ENCODE results near the gene NR1D1. TPM values are rescaled to one million over a fixed set of nuclear protein-coding genes. Genes with fewer than 3 reads are reported as not detected.

NR1D1 gene
- total RNA-seq, 1 donor = 1.7 TPM

- no peak for DNase-seq (ENCODE audit: low read depth)
- no peak for TF ChIP-seq CTCF (IDR thresholded peaks at IDR 0.05; ENCODE audit: insufficient read depth, low read depth, low read length)
Measured at GRCh38 chr17:40061609-40062038, 38.8 kb downstream of the NR1D1 start.

DNA sequence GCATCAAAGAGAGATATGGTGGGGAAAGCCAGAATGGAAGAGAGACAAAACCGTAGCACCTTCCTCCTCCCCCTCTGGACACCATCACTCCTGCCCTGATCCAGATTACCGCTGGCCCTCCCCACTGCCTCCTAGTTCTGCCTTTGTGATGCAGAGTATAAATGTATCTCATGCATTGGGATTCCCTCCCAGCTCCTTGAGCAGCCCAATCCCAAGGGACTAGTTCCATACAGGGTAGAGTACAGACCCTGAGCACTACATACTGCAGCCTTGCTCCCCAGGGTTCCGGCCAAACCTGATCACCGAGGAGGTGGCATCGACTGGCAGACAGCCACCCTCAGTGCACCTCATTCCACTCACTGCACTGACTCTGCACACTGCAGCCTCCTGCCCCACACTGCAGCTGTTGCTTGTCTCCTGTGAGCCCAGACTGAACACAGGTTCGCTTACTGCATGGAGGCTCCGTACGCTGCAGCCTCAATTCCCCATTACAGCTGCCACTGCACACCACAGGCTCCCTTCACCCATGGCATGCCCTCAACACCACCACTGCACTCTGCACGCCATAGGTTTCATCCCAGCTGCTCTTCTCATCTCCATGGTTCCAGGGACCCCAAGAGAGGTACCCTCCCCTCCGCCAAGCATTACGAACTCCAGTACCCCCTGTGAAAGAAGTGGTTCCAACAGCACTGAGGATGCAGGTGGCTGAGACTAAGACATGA lies 39.3 kb downstream of the NR1D1 start:
- no peak for DNase-seq (ENCODE audit: low read depth)
- H3K4me3 ChIP-seq (ENCODE audit: low read depth, low read length) = no peak overlapping the region
- no peak for TF ChIP-seq CTCF (IDR thresholded peaks at IDR 0.05; ENCODE audit: insufficient read depth, low read depth, low read length)

More at GRCh38 chr17:40061609-40062038, 38.8 kb downstream of the NR1D1 start:
- no peak overlapping the region for H3K4me3 ChIP-seq (ENCODE audit: low read depth, low read length)

DNA sequence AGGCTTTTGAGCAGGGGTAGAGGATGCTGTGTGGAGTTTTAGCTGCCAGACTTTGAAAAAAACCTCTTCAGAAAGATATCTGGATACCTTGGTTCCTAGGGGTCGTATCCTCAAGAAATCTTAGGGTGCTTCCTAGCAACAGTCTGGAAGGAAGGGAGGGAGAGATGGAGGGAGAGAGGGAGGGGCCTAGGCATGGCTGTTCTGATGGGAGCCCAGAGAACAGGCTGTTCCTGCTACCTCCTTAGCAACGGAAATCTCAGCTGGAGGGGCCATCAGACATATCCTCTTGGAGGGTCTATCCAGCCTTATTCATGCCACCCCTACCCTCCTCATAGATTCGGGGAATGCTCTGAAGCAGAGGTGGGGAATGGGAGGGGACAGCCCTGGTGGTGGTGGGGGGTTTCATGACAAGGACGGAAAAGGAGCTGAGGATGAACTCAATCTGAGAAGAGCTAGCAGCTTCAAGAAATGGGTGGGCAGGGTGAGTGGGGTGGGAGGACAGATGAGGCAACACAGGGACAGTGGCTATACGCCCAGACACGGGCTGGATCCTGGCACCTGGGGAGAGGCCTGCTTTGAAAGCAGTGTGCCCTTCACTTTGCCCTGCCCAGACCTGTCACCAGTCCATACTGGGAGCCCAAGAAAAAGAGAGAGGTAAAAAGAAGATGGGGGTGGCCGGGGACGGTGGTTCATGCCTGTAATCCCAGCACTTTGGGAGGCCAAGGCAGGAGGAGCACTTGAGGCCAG lies 40.5 kb downstream of the NR1D1 start:
- DNase-seq (ENCODE audit: low read depth) = no peak
- H3K4me3 ChIP-seq (ENCODE audit: low read depth, low read length) = no peak overlapping the region
- no peak for TF ChIP-seq CTCF (IDR thresholded peaks at IDR 0.05; ENCODE audit: insufficient read depth, low read depth, low read length)

GRCh38 chr17:40058865-40059264 lies 41.5 kb downstream of the NR1D1 start:
- no peak overlapping the region for H3K4me3 ChIP-seq (ENCODE audit: low read depth, low read length)
- DNase-seq (ENCODE audit: low read depth) = no peak
- TF ChIP-seq CTCF (IDR thresholded peaks at IDR 0.05; ENCODE audit: insufficient read depth, low read depth, low read length) = no peak

DNA sequence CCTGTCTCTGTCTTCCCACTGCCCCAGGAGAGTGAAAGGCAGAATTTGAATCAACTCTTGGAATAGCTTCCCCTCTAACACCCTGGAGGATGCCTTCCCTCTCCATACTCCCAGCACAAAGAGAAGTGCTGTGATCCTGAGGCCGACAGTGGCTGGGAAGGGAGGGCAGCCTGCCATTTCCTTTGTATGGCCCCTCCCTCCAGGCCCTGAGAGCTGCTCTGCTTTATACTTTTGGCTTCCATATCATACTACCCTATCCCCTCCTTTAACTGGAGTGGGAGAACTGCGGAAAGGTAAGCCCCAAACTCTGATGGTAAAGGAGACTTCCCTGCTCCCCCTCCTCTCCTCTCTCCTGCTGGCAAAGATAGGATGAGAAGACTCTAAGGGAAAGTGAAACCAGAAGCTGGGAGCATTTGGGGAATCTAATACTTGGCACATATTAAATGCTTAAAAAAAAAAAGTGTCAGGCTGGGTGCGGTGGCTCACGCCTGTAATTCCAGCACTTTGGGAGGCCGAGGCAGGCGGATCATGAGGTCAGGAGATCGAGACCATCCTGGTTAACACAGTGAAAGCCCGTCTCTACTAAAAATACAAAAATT lies 42.1 kb downstream of the NR1D1 start:
- peak; percentile 71 for DNase-seq (ENCODE audit: low read depth)
- H3K4me3 ChIP-seq (ENCODE audit: low read depth, low read length) = no peak overlapping the region
- TF ChIP-seq CTCF (IDR thresholded peaks at IDR 0.05; ENCODE audit: insufficient read depth, low read depth, low read length) = no peak

GRCh38 chr17:40056379-40057015 lies 43.9 kb downstream of the NR1D1 start:
- DNase-seq (ENCODE audit: low read depth) = no peak
- no peak for TF ChIP-seq CTCF (IDR thresholded peaks at IDR 0.05; ENCODE audit: insufficient read depth, low read depth, low read length)

More at GRCh38 chr17:40056379-40057015, 43.9 kb downstream of the NR1D1 start:
- no peak overlapping the region for H3K4me3 ChIP-seq (ENCODE audit: low read depth, low read length)
